Putamen (tissue), 1 donor: ENCODE data around the gene FLT3.
"Not testable (repeated sequence)": the region's sequence is repeated elsewhere in the genome, so short reads cannot be mapped to it uniquely, and the experiment has no call there.

ENCODE experiments used
- DNase-seq: peaks from one replicate; pipeline ENCODE4 v3.0.0-alpha.2; 2016; ENCODE audit warnings: low spot score

Gene FLT3

GRCh38 chr13:28044608-28045007 lies 55.8 kb downstream of the FLT3 start:
- DNase-seq = no peak

- no peak for DNase-seq
Observed at GRCh38 chr13:28043224-28043623, 57.2 kb downstream of the FLT3 start.

GRCh38 chr13:28041501-28041900 lies 58.9 kb downstream of the FLT3 start:
- no peak for DNase-seq

GRCh38 chr13:28041031-28041461 lies 59.3 kb downstream of the FLT3 start:
- peak; percentile 4 for DNase-seq

- no peak for DNase-seq
Observed at GRCh38 chr13:28037399-28037798, 63.0 kb downstream of the FLT3 start.

- DNase-seq = no peak
Observed at GRCh38 chr13:28035146-28035782, 65.1 kb downstream of the FLT3 start.

GRCh38 chr13:28033894-28034655 lies 66.3 kb downstream of the FLT3 start:
- DNase-seq = no peak

- not testable (repeated sequence) for DNase-seq
Observed at GRCh38 chr13:28032438-28032837, 67.9 kb downstream of the FLT3 start.

GRCh38 chr13:28031896-28032288 lies 68.5 kb downstream of the FLT3 start:
- no peak for DNase-seq

GRCh38 chr13:28031220-28031895 lies 69.0 kb downstream of the FLT3 start:
- DNase-seq = peak; percentile 36

GRCh38 chr13:28027607-28028364 lies 72.6 kb downstream of the FLT3 start:
- DNase-seq = no peak

GRCh38 chr13:28027071-28027470 lies 73.3 kb downstream of the FLT3 start:
- DNase-seq = no peak

- DNase-seq = no peak
Observed at GRCh38 chr13:28026508-28026907, 73.9 kb downstream of the FLT3 start.

- DNase-seq = no peak
Observed at GRCh38 chr13:28022848-28023518, 77.4 kb downstream of the FLT3 start.

- DNase-seq = no peak
Observed at GRCh38 chr13:28014301-28014700, 86.1 kb downstream of the FLT3 start.

GRCh38 chr13:28013482-28013881 lies 86.9 kb downstream of the FLT3 start:
- DNase-seq = no peak

GRCh38 chr13:28012896-28013295 lies 87.5 kb downstream of the FLT3 start:
- no peak for DNase-seq

- no peak for DNase-seq
Observed at GRCh38 chr13:28012383-28012782, 88.0 kb downstream of the FLT3 start.

- no peak for DNase-seq
Observed at GRCh38 chr13:28010046-28010445, 90.3 kb downstream of the FLT3 start.

- DNase-seq = not testable (repeated sequence)
Observed at GRCh38 chr13:28005016-28005415, 95.4 kb downstream of the FLT3 start.

- no peak for DNase-seq
Observed at GRCh38 chr13:28002886-28003698, 97.3 kb downstream of the FLT3 start.
